ENCODE data around the gene ZNF345.
A peak's percentile ranks its signal among the peaks of the same experiment; 100 is the strongest.

The ZNF345 gene

DNA sequence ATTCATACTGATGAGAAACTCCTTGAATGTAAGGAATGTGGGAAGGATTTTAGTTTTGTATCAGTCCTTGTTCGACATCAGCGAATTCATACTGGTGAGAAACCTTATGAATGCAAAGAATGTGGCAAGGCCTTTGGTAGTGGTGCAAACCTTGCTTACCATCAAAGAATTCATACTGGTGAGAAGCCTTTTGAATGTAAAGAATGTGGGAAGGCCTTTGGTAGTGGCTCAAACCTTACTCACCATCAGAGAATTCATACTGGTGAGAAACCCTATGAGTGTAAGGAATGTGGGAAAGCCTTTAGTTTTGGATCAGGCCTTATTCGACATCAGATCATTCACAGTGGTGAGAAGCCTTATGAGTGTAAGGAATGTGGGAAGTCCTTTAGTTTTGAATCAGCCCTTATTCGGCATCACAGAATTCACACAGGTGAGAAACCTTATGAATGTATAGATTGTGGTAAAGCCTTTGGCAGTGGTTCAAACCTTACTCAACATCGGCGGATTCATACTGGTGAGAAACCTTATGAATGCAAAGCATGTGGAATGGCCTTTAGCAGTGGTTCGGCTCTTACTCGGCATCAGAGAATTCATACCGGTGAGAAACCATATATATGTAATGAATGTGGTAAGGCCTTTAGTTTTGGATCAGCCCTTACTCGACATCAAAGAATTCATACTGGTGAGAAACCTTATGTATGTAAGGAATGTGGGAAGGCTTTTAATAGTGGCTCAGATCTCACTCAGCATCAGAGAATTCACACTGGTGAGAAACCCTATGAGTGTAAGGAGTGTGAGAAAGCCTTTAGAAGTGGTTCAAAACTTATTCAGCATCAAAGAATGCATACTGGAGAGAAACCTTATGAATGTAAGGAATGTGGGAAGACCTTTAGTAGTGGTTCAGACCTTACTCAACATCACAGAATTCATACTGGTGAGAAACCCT, 26.6 kb downstream of the ZNF345 start:
- no peak for DNase-seq (ENCODE audit: low read depth)
- H3K4me3 ChIP-seq (ENCODE audit: low read length): no peak overlapping the region
- TF ChIP-seq, protein P1, sequence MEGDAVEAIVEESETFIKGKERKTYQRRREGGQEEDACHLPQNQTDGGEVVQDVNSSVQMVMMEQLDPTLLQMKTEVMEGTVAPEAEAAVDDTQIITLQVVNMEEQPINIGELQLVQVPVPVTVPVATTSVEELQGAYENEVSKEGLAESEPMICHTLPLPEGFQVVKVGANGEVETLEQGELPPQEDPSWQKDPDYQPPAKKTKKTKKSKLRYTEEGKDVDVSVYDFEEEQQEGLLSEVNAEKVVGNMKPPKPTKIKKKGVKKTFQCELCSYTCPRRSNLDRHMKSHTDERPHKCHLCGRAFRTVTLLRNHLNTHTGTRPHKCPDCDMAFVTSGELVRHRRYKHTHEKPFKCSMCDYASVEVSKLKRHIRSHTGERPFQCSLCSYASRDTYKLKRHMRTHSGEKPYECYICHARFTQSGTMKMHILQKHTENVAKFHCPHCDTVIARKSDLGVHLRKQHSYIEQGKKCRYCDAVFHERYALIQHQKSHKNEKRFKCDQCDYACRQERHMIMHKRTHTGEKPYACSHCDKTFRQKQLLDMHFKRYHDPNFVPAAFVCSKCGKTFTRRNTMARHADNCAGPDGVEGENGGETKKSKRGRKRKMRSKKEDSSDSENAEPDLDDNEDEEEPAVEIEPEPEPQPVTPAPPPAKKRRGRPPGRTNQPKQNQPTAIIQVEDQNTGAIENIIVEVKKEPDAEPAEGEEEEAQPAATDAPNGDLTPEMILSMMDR (conservative IDR thresholded peaks at IDR 0.05; ENCODE audit: low read length): no peak

GRCh38 chr19:36891768-36892357, 41.2 kb downstream of the ZNF345 start:
- TF ChIP-seq, protein P1 (conservative IDR thresholded peaks at IDR 0.05; ENCODE audit: low read length): no peak

DNA sequence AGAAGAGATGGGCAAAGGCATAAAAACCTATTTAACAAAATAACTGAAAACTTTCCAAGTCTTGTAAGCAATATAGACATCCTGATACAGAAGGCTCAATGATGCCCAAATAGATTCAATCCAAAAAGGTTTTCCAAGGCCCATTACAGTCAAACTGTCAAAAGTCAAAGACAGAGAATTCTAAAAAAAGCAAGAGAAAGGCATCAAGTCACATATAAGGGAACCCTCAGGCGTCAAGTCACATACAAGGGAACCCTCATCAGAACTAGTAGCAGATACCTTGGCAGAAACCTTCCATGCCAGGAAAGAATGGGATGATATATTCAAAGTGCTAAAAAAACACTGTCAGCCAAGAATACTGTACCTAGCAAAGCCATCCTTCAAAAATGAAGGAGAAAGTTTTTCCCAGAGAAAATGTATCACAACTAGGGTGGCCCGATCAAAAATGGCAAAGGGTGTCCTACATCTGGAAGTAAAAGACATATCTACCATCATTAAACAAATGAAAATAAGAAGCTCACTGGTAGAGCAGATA, 44.2 kb downstream of the ZNF345 start:
- no peak overlapping the region for H3K4me3 ChIP-seq (ENCODE audit: low read length)
- TF ChIP-seq, protein P1 (conservative IDR thresholded peaks at IDR 0.05; ENCODE audit: low read length): no peak
- DNase-seq (ENCODE audit: low read depth): no peak

More at GRCh38 chr19:36891768-36892357, 41.2 kb downstream of the ZNF345 start:
- no peak for DNase-seq (ENCODE audit: low read depth)
- H3K4me3 ChIP-seq (ENCODE audit: low read length): no peak overlapping the region

DNA sequence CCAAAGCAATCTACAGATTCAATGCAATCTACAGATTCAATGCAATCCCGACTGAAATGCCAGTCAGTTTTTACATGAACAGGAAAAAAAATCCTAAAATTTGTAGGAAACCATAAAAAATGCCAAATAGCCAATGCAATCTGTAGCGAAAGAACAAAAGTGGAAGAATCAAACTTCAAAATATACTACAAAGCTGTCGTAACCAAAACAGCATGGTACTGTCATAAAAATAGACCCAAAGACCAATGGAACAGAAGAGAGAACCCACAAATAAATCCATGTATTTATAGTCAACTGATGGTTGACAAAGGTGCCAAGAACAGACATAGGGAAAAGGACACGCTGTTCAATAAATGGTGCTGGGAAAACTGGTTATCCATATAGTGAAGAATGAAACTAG, 47.7 kb downstream of the ZNF345 start:
- TF ChIP-seq, protein P1 (conservative IDR thresholded peaks at IDR 0.05; ENCODE audit: low read length): no peak
- no peak for DNase-seq (ENCODE audit: low read depth)
- H3K4me3 ChIP-seq (ENCODE audit: low read length): no peak overlapping the region

DNA sequence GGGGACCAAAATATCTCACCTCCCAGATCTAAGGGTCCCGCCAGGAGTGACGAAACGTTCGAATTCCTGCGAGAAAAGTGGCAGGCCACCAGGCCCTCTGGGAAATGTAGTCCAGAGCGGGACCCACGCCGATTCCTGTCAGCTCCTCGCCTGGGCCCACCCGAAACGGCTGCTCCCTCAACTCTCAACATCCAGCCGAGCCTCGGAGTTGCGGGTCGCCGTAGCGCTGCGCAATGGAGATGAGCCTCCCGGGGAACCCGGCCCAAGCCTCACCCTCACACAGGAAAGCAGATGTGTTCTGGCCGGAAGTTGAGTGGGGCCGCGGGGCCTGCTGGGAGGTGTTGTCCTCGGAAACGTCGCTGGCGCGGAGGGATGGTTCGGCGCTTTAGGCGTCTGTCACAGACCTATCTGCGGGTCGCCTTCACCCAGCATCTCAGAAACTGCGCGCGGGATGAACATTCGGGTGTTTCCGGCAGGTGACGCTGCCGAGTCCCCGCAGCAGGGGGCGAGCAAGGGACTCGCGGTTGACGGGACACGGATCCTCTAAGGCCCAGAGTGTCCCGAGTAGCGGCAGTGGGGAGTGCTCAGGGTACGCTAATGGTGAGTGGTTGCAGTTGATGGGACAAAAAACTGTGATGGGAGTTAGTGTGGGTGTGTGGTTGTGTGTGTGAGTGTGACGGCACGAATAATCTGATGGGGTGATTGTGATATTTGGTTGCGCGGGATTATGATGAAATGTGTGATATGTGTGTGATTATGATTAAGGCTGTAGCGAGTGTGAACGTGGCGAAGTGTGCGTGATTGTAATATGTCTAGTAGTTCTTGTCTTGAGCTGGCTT, 65.5 kb downstream of the ZNF345 start, which contains the start of the genes ZNF568 and ZNF829:
TSS of gene ZNF568 (plus strand) at position 341 of the 839 bp plus-strand sequence. CDS start 6,439 bp downstream, outside the sequence.
TSS of gene ZNF829 (minus strand) at position 300 of the 839 bp plus-strand sequence. CDS start 1,124 bp downstream, outside the sequence.
- peak; percentile 90 for DNase-seq (ENCODE audit: low read depth)
- TF ChIP-seq, protein P1 (conservative IDR thresholded peaks at IDR 0.05; ENCODE audit: low read length): peak; percentile 65
- H3K4me3 ChIP-seq (ENCODE audit: low read length): peak within 1 kb of the TSS; percentile 85

GRCh38 chr19:36916991-36917390, 66.3 kb downstream of the ZNF345 start:
- DNase-seq (ENCODE audit: low read depth): peak; percentile 44
- H3K4me3 ChIP-seq (ENCODE audit: low read length): peak overlapping the region; percentile 85
- TF ChIP-seq, protein P1 (conservative IDR thresholded peaks at IDR 0.05; ENCODE audit: low read length): no peak

All from AG10803 (cell line).